Activated gamma-delta T cell treated with anti-CD3 and anti-CD28 coated beads, Interleukin-2, amount 50 U/mL, for 16 hours (primary cell): ENCODE measurements around the gene DAPK1.

Experiments
- DNase-seq: peaks from one replicate; pipeline ENCODE4 v3.0.0-alpha.2; 2020; ENCODE audit warnings: low read depth

The DAPK1 gene

DNA sequence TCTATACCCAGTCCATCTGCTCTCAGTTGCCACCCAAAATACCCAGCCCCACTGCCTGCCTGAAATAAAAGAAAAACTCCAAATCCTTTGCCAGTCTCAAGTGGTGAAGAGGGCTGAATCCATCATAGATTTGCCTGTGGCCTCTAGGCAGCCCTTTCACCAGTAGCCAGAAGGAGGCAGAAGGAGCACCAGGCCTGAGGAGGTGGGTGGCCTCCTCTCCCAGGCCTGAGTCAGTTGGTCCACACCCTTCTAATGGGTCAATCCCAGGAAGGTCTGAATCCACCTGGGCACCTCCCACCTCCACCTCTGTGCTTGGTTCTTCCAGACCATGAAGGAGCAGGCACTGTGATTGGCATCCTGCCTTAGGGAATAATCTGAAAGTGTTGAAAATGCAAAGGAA, 97.0 kb downstream of the DAPK1 start:
- DNase-seq, result no peak

GRCh38 chr9:87595610-87596009, 97.9 kb downstream of the DAPK1 start:
- DNase-seq, result no peak

DNA sequence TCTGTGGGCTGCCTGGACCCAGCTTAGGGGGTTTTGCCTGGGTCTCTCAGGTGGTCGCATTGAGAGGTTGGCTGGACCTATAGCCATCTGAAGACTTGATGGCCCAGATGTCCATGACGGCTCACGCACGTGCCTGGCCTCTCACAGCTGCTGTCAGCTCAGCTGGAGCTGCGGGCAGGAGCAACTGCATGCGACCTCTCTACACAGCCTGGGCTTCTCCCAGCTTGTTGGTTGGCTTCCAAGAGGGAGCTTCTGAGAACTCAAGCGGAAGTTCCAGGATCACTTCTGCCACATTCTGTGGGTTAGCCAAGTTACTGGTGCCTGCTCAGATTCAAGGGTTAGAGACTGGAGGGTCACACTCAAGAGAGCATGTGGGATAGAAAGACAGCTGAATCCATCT, 99.2 kb downstream of the DAPK1 start:
- DNase-seq, result no peak

DNA sequence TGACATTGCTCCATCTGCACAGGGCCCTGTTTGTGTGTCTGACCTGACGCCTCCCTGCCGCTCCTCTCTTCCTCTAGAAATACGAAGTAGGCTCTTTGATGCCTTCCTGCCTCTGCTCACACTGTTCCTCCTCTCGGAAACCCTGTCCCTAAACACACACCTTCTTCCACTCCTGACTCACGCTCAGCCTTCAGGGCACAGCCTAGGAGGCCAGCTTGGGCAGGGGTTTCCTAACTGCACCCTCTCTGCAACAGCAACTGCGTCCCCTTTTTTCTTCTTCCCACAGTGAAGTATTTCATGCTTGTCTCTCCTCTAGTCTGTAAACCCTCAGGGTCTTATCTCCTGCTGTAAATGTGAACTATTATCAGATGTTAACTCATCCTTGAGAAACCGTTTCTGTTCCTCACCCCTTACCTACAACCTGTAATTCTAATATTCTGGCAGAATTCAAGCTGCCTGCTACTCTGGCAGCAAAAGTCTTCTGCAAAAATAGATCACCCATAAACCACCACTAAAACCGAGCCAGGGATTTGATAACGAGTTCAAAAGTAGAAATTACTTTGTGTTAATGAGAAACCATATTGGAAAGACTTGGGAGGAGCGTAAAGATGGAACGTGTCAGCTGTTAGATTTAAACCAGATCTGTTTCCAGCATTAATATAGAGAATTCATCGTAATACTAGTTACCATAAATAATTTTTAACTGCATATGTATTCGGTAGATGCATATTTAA, 100.2 kb downstream of the DAPK1 start:
- no peak for DNase-seq

GRCh38 chr9:87599901-87600610, 102.4 kb downstream of the DAPK1 start:
- DNase-seq, result no peak

- DNase-seq, result no peak
Measured at GRCh38 chr9:87601176-87601575, 103.5 kb downstream of the DAPK1 start.

DNA sequence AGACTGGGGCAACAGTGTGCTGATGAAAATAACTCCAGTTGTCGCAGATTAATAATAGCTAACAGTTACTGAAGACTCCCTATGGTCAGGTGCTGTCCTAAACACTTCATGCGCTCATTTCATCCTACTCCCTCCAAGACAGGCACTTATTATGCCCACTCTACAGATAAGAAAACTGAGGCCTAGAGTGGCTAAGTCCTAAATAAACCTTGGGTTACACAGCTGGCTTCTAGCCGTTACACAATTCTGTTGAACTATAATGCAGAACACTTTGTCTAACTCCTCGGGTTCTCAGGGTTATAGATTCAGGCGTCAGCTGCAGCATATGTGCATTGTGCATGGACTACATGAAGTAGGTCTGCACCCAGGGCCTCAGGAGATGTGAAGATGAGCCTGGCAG, 103.9 kb downstream of the DAPK1 start:
- no peak for DNase-seq

GRCh38 chr9:87602933-87603643, 105.4 kb downstream of the DAPK1 start:
- DNase-seq, result no peak

DNA sequence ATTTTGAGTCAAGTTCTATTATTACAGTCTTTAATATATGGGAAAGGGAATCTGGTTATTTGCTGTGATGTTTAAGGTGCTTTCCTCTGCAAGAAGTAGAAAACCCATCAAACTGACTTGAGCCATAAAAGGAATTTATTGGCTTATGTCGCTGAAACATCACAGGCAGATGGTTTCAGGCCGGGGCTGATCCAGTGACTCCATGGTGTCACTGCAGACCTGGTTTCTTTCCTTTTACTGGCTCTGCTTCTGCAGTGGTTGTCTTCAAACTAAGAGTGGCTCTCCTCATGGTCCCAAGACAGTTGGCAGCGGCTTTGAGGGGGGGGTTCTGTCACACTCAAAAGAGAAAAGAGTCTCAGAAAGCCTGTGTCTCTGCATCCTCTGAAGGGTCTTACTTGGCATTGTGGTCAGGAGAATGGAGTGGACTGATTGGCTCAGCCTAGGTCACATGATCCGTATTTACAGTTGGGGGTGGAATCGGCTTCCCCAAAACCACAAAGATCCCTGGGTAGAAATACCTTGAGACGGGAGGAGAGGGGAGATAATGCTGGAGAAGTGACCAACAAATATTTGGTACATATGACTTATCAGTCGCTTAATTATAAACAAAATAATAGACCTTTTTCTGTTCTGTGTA, 106.3 kb downstream of the DAPK1 start:
- DNase-seq, result no peak

DNA sequence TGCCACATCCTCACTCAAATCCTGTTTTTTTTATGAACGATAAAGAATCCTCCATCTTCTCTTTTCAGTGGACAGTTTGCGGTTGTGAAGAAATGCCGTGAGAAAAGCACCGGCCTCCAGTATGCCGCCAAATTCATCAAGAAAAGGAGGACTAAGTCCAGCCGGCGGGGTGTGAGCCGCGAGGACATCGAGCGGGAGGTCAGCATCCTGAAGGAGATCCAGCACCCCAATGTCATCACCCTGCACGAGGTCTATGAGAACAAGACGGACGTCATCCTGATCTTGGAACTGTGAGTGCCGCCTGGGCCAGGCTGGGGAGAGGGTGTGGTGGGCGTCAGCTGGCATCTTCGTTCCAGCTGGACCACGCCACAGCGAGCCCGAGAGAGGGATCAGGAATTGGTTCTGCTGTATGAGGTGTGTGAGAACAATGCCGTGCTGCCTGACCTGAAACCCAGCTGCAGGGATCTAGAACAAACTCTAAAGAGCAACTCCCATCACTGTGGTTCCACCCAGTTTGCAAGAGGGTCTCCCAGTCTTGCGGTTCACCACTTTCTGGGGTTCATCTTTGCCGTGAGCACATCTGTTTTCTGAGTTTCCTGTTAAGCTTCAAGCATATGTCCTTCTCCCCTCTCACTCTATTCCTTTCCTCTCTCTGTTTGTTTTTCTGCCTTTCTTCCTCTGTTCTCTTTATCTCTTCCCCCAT, 107.4 kb downstream of the DAPK1 start:
- no peak for DNase-seq

DNA sequence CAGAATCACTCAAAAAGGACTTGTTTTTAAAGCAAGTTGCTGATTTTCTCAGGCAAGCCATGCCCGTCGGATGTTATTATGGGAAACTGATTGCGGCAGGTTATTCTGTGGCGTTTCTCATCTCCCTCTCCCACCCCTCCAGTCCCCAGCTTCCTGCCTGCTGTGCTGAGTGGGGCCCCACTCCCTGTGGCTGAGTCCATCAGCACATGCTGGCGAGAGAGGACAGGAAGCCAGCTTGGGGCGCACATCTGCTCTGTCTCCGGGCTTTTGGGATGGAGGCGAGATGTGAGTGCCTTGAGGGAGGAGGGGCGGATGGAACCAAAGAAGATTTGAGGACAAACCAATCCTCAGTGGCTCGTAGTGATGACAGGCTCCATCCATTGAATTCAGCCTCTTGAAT, 108.0 kb downstream of the DAPK1 start:
- no peak for DNase-seq

- DNase-seq, result no peak
Measured at GRCh38 chr9:87606841-87607521, 109.3 kb downstream of the DAPK1 start.

GRCh38 chr9:87607859-87608258, 110.2 kb downstream of the DAPK1 start:
- DNase-seq, result no peak

DNA sequence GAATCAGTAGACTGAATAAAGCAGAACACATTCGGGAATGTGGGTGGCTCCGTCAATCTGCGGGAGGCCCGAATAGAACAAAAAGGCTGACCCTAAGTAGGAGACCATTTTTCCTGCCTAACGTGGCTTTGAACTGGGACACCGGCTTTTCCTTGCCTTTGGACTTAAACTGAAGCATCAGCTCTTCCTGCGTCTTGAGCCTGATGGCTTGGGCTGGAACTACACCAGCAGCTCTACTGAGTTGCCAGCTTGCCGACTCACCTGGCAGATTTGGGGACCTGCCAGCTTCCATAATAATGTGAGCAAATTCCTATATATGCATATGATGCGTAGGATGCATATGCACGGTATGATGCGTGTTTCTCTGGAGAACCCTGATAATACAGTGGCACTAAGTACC, 111.3 kb downstream of the DAPK1 start:
- DNase-seq, result no peak

GRCh38 chr9:87609486-87609885, 111.8 kb downstream of the DAPK1 start:
- DNase-seq, result no peak

DNA sequence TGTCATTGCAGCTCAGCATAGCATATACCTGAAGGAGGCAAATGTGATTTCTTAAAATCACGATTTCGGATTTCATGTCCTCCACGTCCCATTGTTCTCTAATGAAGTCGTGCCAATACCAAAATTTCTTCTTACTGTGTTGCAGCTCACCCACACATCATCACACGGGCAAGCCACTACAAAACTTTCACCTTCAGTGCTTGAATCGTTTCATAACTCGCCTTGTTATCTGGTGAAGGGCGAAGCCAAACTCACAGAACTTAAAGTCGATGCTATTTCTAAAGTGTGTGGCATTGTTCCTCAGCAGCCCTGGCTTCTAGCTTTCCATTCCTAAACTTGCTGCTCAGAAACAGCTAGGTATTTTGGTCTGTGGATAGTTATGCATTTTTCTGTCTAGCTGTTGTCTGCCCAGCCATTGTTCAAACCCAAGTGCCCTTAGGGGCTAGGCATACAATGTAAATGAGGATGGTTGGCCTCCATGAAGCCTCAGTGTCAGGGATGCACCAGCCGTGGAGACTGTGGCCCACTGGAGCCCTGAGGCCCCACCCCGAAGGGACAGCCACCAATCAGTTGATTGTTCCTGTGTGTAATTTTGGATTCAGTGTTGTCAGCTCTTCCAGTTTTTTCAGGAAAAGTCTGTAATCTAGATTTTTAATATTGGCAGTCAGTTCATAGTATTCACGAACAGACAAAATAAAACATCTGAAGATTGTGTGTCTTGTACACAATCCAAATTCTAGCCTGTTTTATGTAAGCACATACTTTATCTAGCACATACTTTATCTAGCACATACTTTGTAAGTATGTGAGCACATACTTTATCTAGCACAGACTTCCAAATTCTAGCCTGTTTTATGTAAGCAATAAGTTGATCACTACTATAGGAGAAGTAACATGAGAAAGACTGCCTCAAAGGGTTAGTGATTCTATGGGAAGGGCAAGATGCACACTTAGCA, 112.8 kb downstream of the DAPK1 start:
- no peak for DNase-seq

DNA sequence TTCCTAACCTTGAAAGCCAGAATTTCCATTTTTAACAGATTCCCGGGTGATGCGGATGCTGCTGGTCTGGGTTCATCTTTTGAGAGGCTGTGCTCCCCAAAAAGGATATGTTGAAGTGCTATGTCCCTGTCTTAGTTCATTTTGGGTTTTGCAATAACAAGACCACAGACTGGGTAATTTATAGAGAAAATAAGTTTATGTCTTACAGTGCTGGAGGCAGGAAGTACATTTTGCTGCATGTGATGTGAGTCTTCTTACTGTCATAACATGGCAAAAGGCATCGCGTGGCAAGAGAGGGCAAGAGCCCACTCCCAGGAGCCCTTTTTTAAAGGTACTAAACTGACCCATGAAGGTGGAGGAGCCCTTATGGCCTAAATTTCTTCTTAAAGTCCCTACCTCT, 114.1 kb downstream of the DAPK1 start:
- DNase-seq, result no peak

GRCh38 chr9:87612536-87612935, 114.9 kb downstream of the DAPK1 start:
- DNase-seq, result no peak

GRCh38 chr9:87613265-87614111, 115.8 kb downstream of the DAPK1 start:
- no peak for DNase-seq
